Left lung (tissue), 10 donors: ENCODE measurements around the gene TCAP. TPM values are rescaled to one million over a fixed set of nuclear protein-coding genes. Genes with fewer than 3 reads are reported as not detected.

Source experiments
- ATAC-seq: fragments of 200-7000 bp; cut with Tn5 transposase; one replicate; pipeline ENCODE4 v1.9.1; 2020; ENCODE audit warnings: moderate library complexity
- DNase-seq, 4 donors: peaks; one replicate each; pipeline ENCODE4 v3.0.0-alpha.2; 2013 to 2020
- H3K27ac ChIP-seq, 2 donors: fragments of 200-600 bp; sonication (generic) in 1 of 2; one replicate each; pipeline versions ENCODE4 v1.5.0 to v1.8.0; 2020 to 2021
- H3K27me3 ChIP-seq, 2 donors: fragments of 200-600 bp; sonication (generic) in 1 of 2; one replicate each; pipeline versions ENCODE4 v1.5.0 to v1.8.0; 2020 to 2021
- H3K36me3 ChIP-seq, 2 donors: fragments of 200-600 bp; sonication (generic) in 1 of 2; one replicate each; pipeline versions ENCODE4 v1.5.0 to v1.8.0; 2020 to 2021
- H3K4me1 ChIP-seq, 2 donors: fragments of 200-600 bp; one replicate each; pipeline ENCODE4 v1.8.0; 2021
- H3K4me3 ChIP-seq, 2 donors: fragments of 200-600 bp; sonication (generic) in 1 of 2; one replicate each; pipeline versions ENCODE4 v1.5.0 to v1.8.0; 2020 to 2021; ENCODE audit warnings: mild to moderate bottlenecking in 1 of 2
- H3K9me3 ChIP-seq, 2 donors: fragments of 200-600 bp; sonication (generic) in 1 of 2; one replicate each; pipeline versions ENCODE4 v1.5.0 to v1.8.0; 2020 to 2021
- intact Hi-C, 2 donors: fragments of 100-400 bp; cut with DNase I; formaldehyde crosslinking; loops; one replicate each; pipeline versions ENCODE4 v1.11.2 to v1.14.2; 2022
- polyA plus RNA-seq, 6 donors: library from polyadenylated mRNA; unstranded; fragments of 120-200 nt; gene quantifications; one replicate each; pipeline ENCODE4 v1.2.1, GENCODE V29; 2013; ENCODE audit not compliant: insufficient read length in 6 of 6
- total RNA-seq, 2 donors: library from RNA; stranded (reverse); fragmentation: NEBNext Ultra II Directional; extraction: Animal tissue kit (Norgen Biotek cat#: 25700); gene quantifications; one replicate each; pipeline ENCODE4 v1.2.1, GENCODE V29; 2021
- TF ChIP-seq, protein P1 (sequence below), 2 donors: fragments of 200-600 bp; sonication (generic) in 1 of 2; IDR thresholded peaks; one replicate each; pipeline versions ENCODE4 v1.5.0 to v1.8.0; 2021; ENCODE audit warnings: antibody characterized with exemption in 2 of 2
- donor health status: DM: no; HTN: yes; CAD: no.
- donor health status: DM: no; HTN: no; CAD: no.

TCAP gene
- total and polyA plus RNA-seq, 8 donors = 1.3 to 2.6 (median 1.8) TPM

DNA sequence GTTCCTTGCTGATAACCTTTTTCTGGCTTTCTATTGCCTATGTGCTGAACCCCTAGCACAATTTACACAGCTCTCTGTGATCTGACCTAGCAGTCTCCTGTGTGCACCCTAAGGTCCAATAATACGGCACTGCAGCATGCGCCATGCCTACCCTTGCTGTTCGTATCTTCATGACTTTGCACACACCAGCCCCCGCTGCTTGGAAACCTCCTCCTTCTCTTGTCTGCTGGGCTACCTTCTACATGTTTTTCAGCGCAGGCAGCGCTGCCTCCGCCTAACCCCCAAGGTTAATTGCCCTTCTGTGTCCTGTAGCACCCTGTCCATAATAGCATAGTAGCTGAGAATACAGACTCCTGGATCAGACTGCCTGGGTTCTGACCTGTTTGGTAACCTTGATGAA, 26.8 kb upstream of the TCAP start:
- TF ChIP-seq, protein P1, sequence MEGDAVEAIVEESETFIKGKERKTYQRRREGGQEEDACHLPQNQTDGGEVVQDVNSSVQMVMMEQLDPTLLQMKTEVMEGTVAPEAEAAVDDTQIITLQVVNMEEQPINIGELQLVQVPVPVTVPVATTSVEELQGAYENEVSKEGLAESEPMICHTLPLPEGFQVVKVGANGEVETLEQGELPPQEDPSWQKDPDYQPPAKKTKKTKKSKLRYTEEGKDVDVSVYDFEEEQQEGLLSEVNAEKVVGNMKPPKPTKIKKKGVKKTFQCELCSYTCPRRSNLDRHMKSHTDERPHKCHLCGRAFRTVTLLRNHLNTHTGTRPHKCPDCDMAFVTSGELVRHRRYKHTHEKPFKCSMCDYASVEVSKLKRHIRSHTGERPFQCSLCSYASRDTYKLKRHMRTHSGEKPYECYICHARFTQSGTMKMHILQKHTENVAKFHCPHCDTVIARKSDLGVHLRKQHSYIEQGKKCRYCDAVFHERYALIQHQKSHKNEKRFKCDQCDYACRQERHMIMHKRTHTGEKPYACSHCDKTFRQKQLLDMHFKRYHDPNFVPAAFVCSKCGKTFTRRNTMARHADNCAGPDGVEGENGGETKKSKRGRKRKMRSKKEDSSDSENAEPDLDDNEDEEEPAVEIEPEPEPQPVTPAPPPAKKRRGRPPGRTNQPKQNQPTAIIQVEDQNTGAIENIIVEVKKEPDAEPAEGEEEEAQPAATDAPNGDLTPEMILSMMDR (IDR thresholded peaks at IDR 0.05) = no peak
- ATAC-seq (no peak), DNase-seq (no peak)
- Histone ChIP-seq H3K27ac (no peak overlapping the region), H3K4me1 (peaks cover 33 to 88% of the 10 kb centered on the region in 2 donors), H3K9me3 (no peaks in the 10 kb centered on the region), H3K27me3 (no peaks in the 10 kb centered on the region), H3K36me3 (no peaks in the 10 kb centered on the region), H3K4me3 (peak overlapping the region in 1 of 2 donors; percentile 77)
- intact Hi-C loops = loop anchor here in 1 of 2 donors (10.0 kb wide), 1 partner anchor 96 kb away; the partner anchor contains the start of genes GRB7 and MIEN1

GRCh38 chr17:39639043-39639442, 26.1 kb upstream of the TCAP start:
- Histone ChIP-seq H3K9me3 (no peaks in the 10 kb centered on the region), H3K27me3 (no peaks in the 10 kb centered on the region), H3K4me1 (peaks cover 33 to 92% of the 10 kb centered on the region in 2 donors), H3K4me3 (no peak overlapping the region), H3K36me3 (no peaks in the 10 kb centered on the region), H3K27ac (no peak overlapping the region)
- DNase-seq (no peak), ATAC-seq (no peak)
- intact Hi-C loops = loop anchor here in 1 of 2 donors (10.0 kb wide), 1 partner anchor 96 kb away; the partner anchor contains the start of genes GRB7 and MIEN1
- TF ChIP-seq, protein P1 (IDR thresholded peaks at IDR 0.05) = no peak

- TF ChIP-seq, protein P1 (IDR thresholded peaks at IDR 0.05) = no peak
- DNase-seq (no peak), ATAC-seq (no peak)
- intact Hi-C loops = loop anchor here in 1 of 2 donors (10.0 kb wide), 1 partner anchor 95 kb away; the partner anchor contains the start of genes GRB7 and MIEN1
- Histone ChIP-seq H3K4me1 (peaks cover 33 to 92% of the 10 kb centered on the region in 2 donors), H3K36me3 (no peaks in the 10 kb centered on the region), H3K27ac (peak overlapping the region in 1 of 2 donors; percentile 5), H3K9me3 (no peaks in the 10 kb centered on the region), H3K4me3 (no peak overlapping the region), H3K27me3 (no peaks in the 10 kb centered on the region)
Measured at GRCh38 chr17:39639566-39640458, 25.3 kb upstream of the TCAP start.

GRCh38 chr17:39640591-39641031, 24.5 kb upstream of the TCAP start:
- no peaks in the 10 kb centered on the region for H3K27me3 ChIP-seq
- no peak for DNase-seq
- H3K4me1 ChIP-seq = peaks cover 33 to 92% of the 10 kb centered on the region in 2 donors
- intact Hi-C loops = no loop called here
- ATAC-seq = no peak
- no peak overlapping the region for H3K4me3 ChIP-seq
- H3K27ac ChIP-seq = peak overlapping the region in 1 of 2 donors; percentile 5
- H3K9me3 ChIP-seq = no peaks in the 10 kb centered on the region
- no peaks in the 10 kb centered on the region for H3K36me3 ChIP-seq
- TF ChIP-seq, protein P1 (IDR thresholded peaks at IDR 0.05) = no peak

- H3K4me1 ChIP-seq = peaks cover 33 to 88% of the 10 kb centered on the region in 2 donors
- ATAC-seq (no peak), DNase-seq (no peak)
- no peak overlapping the region for H3K4me3 ChIP-seq
- TF ChIP-seq, protein P1 (IDR thresholded peaks at IDR 0.05) = no peak
- peak overlapping the region in 1 of 2 donors; percentile 5 for H3K27ac ChIP-seq
- no peaks in the 10 kb centered on the region for H3K27me3 ChIP-seq
- H3K9me3 ChIP-seq = no peaks in the 10 kb centered on the region
- intact Hi-C loops = no loop called here
- no peaks in the 10 kb centered on the region for H3K36me3 ChIP-seq
Measured at GRCh38 chr17:39641097-39641496, 24.1 kb upstream of the TCAP start.
